Measurements from ENCODE around the gene KHSRP.

The KHSRP gene

GRCh38 chr19:6424195-6424938 lies at the start of gene KHSRP:
TSS of gene KHSRP (minus strand) at chr19:6424811. CDS start at chr19:6424701, 110 bp downstream.
- no peak for DNase-seq

DNA sequence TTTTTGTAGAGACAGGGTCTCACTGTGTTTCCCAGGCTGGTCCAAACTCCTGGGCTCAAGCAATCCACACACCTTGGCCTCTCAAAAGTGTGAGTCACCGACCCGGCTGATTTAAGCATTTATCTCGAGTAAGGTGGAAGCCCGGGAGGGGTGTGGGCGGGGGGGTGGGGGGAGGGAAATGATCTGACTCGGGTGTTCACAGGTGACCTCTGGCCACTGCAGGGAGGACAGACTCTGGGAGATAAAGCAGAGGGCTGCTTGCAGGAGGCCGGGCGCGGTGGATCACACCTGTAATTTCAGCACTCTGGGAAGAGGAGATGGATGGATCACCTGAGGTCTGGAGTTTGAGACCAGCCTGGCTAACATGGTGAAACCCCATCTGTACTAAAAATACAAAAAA lies 49.0 kb upstream of the KHSRP start:
- peak; percentile 80 for DNase-seq

GRCh38 chr19:6472713-6473112 lies 48.1 kb upstream of the KHSRP start:
- DNase-seq: peak; percentile 63

DNA sequence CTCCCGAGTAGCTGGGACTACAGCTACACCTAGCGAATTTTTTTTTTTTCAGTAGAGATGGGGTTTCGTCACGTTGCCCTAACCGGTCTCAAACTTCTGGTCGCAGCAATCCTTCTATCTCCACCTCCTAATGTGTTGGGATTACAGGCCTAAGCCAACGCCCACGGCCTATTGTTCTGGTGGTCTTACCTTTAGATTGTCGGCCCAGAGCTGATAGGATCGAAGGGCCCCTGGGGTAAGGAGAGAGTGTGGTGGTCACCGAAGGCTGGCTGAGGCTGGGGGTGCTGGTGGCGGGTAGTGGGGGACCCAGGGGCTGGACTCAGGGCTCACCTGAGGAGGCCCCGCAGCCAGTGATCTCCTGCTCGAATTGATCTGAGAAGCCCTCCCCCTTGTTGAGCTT lies 46.5 kb upstream of the KHSRP start:
- no peak for DNase-seq

GRCh38 chr19:6470173-6470572 lies 45.6 kb upstream of the KHSRP start:
- DNase-seq: no peak

GRCh38 chr19:6467384-6467783 lies 42.8 kb upstream of the KHSRP start:
- no peak for DNase-seq

DNA sequence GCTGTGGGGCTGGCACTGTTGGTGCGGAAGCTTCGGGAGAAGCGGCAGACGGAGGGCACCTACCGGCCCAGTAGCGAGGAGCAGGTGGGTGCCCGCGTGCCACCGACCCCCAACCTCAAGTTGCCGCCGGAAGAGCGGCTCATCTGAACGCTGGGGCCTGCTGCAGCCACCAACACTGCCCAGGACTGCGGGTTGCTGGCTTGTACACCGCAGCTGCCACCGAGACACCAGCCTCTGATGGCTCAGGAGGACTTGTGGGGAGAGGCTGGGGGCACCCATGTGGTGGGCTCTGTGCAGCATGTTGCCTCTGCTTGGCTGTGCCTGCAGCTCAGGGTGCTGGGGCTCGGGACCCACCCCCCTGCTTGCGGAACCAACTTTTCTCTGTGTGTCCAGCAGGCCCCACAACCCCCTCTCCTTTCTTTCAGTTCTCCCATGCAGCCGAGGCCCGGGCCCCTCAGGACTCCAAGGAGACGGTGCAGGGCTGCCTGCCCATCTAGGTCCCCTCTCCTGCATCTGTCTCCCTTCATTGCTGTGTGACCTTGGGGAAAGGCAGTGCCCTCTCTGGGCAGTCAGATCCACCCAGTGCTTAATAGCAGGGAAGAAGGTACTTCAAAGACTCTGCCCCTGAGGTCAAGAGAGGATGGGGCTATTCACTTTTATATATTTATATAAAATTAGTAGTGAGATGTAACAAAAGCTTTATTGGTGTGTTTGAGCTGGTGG lies 42.1 kb upstream of the KHSRP start:
- DNase-seq: no peak

DNA sequence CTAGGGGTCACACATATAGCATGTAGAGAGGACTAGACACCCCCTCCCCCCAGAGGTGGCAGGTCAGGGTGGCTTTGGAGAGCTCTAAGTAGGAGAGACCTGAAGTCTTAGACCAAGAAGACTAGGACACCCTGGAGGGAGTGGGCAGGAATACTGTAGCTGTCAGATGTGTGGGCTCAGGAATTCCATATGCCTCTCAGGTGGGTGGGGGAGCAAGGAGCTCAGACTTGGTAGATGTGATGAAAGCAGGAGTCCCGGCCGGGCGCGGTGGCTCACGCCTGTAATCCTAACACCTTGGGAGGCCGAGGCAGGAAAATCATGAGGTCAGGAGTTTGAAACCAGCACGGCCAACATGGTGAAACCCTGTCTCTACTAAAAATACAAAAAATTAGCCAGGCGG lies 41.1 kb upstream of the KHSRP start:
- no peak for DNase-seq

DNA sequence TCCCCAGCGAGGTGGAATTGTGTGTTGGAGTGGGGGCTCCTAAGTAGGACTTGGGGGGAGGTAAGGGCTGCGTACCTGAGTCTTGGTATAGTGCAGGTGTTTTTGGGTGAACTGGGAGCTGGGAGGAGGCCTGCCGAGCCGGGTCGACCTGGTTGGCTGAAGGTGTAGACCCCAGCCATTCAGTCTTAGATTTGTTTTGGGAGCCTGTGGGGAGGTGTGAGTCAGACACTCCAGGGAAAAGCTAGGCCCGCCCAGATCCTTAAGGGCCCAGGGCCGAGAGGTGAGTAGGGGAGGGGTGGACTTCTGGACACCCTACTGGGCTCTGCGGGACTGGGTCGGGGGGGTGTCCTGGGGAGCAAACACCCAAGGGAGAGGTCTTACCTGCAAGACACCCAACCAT lies 40.4 kb upstream of the KHSRP start:
- DNase-seq: no peak

DNA sequence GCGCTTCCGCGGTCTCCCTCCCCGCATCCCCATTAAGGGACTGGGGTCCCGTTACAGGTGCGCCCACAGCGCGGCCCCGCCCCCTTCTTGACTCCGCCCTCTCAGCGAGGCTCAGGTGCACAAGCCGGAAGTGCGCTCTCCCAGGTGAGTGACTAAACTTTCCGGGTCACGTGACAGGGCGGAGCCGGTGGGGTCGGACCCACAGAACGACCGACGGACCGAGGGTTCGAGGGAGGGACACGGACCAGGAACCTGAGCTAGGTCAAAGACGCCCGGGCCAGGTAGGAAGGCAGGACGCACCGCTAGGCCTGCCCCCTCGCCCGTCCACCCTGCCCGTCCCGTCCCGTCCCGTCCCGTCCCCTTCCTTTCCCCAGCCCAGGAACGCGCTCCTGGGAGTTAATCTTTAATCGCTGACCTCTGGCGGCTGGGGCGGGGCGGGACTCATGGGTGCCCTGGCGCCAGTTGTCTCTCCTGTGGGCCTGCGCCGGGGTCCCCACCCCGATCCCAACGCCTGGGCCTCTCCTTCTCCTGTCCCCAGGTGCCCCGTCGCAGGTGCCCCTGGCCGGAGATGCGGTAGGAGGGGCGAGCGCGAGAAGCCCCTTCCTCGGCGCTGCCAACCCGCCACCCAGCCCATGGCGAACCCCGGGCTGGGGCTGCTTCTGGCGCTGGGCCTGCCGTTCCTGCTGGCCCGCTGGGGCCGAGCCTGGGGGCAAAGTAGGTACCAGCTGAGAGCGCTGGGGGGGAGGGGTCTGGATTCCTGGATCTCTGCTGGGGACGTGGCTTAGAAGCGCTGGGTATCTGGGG lies 39.7 kb upstream of the KHSRP start, which contains the start of gene CRB3:
CRB3 (plus strand) TSS at position 202 of the 804 bp plus-strand sequence; CDS start at position 633, 431 bp downstream.
- DNase-seq: peak; percentile 90

- peak; percentile 98 for DNase-seq
Observed at GRCh38 chr19:6460099-6460884, 35.7 kb upstream of the KHSRP start.

DNA sequence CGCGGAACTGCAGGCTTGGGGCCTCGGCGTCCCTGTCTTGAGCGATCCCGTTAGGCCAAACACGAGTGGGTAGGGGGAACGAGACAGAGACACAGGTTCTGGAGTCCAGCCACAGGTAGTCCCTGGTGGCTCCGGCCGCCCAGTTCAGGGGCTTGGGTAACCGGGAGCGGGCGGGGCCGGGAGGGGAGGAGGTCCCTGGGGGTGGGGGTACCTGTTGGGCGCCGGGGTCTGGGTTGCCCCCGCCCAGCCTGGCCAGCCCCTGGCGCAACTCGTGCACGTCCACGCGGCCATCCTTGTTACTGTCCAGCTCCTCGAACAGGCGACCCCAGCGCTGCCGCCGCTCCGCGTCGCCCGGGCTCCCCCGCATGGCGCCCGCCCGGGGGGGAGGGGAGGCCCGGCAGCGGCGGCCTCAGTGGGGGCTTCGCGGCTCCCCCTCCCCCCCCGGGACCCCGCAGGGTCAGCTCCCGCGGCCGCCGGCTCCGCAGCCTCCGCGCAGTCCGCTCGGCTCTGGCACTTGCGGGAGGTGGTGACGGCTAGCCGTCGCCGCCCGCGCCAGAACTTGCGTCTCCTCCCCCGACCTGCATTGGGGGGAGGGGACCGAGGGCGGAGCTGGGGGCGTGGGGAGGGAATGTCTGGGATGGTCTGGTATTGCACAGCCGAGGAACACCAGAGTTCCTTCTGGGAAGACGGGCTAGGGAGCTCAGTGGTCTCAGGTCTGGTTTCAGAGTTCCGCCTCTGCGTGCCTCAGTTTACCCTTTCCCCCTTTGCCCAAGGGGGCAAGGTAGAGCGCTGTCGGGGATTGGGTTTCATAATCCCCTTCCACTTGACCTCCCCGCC lies 34.9 kb upstream of the KHSRP start, which contains the start of gene SLC25A23:
SLC25A23 (minus strand) TSS at position 531 of the 837 bp plus-strand sequence; CDS start at position 367, 164 bp downstream.
- peak; percentile 91 for DNase-seq

DNA sequence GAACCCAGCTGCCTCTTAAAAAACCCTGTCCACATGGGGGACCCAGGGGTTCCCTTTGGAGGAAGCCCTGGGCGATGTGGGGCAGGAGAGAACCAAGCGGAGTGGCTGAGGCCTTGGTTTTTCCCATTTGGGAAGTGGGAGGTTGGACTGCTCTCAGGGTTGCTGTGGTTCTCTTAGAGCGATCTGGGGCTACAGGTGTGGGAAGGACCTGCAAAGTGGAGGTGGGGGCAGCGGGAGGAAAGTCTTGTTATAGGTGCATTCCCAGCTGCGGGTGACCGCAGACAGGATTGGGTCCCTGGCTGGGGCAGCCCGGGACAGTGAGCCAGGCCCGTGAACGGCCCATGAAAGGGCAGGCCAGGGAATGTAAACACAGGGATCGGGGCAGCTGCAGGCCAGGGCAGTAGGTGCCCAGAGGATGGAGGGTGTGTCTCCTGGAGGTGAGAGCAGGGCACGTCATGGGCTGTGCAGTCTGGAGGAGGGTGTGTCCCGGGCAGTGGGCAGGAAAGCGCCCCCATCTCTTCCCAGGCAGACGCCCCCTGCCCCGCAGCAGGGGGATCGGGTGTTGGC lies 34.2 kb upstream of the KHSRP start:
- peak; percentile 60 for DNase-seq

- no peak for DNase-seq
Observed at GRCh38 chr19:6457958-6458694, 33.5 kb upstream of the KHSRP start.

- DNase-seq: no peak
Observed at GRCh38 chr19:6455924-6456323, 31.3 kb upstream of the KHSRP start.

GRCh38 chr19:6453951-6454565 lies 29.4 kb upstream of the KHSRP start:
- no peak for DNase-seq

GRCh38 chr19:6452899-6453298 lies 28.3 kb upstream of the KHSRP start:
- no peak for DNase-seq

DNA sequence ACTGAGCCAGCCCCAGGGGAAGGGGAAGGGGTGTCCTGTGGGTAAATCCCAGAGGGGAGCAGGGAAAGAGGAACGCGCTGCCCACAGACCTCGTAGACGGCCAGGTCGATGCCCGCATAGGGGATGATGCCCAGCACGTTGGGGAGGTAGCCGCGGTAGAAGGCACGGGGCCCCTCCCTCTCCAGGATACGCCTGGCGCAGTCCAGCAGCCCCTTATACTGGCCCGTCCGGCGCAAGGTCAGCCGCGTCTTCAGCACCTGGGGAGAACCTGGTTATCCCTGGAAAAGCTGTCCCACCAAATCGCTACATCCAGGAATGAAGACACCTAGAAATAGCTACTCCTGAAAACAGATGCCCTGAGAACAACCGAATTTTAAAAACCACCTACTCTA lies 27.6 kb upstream of the KHSRP start:
- no peak for DNase-seq

- no peak for DNase-seq
Observed at GRCh38 chr19:6451583-6452222, 27.1 kb upstream of the KHSRP start.

All from islet precursor cell (in vitro differentiated cells).